ENCODE data around the gene DAPK1.
A peak's percentile ranks its signal among the peaks of the same experiment; 100 is the strongest.

Gene DAPK1

GRCh38 chr9:87646546-87646945 is 148.9 kb downstream of the DAPK1 start:
- DNase-seq (ENCODE audit: low spot score): no peak

DNA sequence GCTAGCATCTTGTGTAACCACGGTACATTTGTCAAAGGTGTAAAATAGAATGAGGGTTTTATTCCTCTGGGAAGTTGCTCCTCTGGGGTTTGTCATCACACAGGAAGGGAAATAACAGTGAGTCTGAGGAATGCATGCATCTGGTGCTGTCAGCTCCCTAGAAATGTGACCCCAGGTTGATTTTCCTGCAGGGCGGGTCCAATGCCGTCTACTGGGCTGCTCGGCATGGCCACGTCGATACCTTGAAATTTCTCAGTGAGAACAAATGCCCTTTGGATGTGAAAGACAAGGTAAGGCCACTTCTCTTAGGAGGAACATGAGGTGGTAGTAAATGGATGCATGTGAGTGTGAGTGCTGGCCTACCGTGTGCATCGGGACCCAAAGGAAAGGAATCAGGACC is 149.4 kb downstream of the DAPK1 start:
- DNase-seq (ENCODE audit: low spot score): no peak

GRCh38 chr9:87648606-87649005 is 150.9 kb downstream of the DAPK1 start:
- no peak for DNase-seq (ENCODE audit: low spot score)

DNA sequence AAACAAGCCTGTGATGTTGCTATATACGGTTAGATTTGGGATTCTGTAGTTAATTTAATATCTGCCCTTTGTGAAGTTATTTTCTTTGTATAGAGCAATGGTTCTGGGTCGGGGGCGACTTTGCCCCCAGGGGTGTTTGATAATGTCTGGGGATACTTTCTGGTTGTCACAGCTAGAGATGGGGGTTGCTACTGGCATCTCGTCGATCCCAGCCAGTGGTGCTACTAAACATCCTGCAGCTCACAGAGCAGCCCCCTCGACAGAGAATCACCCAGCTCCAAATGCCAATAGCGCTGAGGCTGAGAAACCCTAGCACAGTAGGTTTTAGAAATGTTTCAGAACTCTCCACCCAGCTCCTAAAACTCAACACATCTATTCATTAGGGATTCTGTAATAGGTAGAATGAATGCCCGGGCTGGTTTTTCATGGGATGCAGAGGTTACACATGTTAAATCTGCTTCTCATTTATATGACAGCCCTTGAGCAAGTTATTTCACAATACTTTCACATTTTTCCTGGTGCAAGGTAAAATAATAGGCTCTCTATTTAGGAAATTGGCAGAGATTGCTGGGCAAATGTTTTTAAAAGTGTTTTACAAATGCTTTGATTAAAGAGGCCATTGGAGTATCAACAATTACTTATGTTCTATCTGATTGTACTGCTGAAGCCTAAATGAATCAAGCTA is 153.1 kb downstream of the DAPK1 start:
- DNase-seq (ENCODE audit: low spot score): no peak

DNA sequence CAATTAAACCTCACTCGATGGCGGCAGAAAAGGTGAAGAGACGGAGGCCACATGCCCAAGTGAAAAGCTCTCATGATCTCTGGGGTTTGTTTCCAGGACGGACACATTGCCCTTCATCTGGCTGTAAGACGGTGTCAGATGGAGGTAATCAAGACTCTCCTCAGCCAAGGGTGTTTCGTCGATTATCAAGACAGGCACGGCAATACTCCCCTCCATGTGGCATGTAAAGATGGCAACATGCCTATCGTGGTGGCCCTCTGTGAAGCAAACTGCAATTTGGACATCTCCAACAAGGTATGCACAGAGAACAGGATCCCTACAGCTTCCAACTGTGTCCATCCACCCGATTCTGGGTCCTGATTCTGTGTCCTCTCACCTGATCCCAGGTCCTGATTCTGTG is 153.8 kb downstream of the DAPK1 start:
- no peak for DNase-seq (ENCODE audit: low spot score)

DNA sequence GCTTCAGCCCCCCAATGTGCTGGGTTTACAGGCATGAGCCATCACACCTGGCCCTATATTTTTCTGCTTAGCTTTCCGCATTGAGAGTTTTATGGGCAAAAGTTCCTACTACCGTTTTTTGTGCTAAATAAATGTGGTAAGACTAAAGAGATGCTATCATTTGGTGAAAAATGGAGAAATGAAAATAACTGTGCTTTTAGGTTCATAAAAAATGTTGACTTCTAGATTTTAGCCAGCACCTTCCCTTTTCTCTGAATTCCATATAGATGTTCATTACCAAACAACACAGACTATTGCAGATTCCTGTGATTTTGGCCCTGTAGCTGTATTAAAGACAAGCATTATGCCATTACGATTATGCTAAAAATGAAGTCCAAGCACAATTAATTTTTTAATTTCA is 156.3 kb downstream of the DAPK1 start:
- DNase-seq (ENCODE audit: low spot score): no peak

GRCh38 chr9:87655731-87656130 is 158.1 kb downstream of the DAPK1 start:
- DNase-seq (ENCODE audit: low spot score): no peak

- DNase-seq (ENCODE audit: low spot score): no peak
Observed at GRCh38 chr9:87656485-87656884, 158.8 kb downstream of the DAPK1 start.

DNA sequence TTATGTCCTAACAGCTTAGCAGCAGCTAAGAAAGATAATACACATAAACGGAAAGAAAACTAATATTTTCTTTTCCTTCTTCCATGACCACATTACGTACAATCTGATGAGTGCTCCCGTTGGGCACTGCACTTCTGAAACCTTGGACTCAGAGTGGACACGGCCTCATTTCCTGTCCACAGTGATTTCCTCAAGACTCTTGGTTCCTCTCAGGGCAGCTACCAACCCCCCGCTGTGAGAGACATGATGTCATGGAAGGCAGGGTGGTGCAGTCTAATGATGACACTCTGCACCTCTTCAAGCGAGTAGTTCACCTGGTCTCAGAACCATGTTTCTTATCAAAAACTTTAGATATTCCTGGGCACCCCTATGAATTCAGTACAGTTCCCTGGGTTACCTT is 159.5 kb downstream of the DAPK1 start:
- no peak for DNase-seq (ENCODE audit: low spot score)

- no peak for DNase-seq (ENCODE audit: low spot score)
Observed at GRCh38 chr9:87657893-87658292, 160.2 kb downstream of the DAPK1 start.

GRCh38 chr9:87658511-87658910 is 160.8 kb downstream of the DAPK1 start:
- DNase-seq (ENCODE audit: low spot score): no peak

GRCh38 chr9:87659534-87660419 is 162.1 kb downstream of the DAPK1 start:
- DNase-seq (ENCODE audit: low spot score): no peak

DNA sequence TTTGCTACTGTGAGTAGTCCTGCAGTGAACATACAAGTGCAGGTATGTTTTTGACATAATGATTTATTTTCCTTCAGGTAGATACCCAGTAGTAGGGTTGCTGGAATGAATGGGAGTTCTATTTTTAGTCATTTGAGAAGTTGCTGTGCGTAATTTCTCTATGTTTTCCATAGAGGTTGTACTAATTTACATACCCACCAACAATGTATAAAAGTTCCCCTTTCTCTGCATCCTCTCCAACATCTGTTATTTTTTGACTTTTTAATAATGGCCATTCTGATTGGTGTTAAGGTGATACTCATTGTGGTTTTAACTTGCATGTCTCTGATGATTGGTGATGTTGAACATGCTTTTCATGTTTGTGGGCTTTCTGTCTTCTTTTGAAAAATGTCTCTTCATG is 163.6 kb downstream of the DAPK1 start:
- no peak for DNase-seq (ENCODE audit: low spot score)

DNA sequence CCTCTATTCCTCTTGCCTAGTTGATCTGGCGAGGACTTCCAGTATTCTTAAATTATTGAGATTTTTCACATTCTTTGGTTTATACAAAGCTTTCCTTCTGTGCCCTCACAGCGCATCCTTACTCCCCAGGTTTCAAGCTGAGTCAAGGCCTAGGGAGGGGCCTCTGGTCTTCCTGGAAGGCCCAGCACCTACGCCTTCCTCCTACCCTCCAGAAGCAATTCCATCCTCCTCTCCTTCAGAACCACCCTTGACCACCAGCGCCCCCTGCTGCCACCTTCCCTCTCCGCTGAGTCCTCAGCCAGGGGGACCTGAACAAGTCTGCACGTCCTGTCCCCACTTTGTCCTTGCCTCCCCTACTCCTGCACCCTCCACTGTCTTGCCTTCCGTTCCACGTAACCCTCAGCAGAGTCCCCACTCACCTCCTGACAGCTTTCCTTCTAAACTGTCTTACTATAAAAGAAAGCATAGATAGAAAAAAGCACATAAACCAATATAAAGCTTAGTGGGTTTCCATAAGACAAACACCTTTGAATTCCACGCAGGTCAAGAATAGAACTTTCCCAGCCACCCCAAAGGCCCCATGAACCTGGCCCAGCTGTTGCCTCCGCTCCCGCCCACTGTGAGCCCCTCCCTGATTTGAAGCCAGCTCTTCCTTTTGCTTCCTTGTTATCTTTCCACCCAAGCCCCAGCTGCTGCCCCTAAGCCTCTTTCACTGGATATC is 165.3 kb downstream of the DAPK1 start:
- peak; percentile 70 for DNase-seq (ENCODE audit: low spot score)

DNA sequence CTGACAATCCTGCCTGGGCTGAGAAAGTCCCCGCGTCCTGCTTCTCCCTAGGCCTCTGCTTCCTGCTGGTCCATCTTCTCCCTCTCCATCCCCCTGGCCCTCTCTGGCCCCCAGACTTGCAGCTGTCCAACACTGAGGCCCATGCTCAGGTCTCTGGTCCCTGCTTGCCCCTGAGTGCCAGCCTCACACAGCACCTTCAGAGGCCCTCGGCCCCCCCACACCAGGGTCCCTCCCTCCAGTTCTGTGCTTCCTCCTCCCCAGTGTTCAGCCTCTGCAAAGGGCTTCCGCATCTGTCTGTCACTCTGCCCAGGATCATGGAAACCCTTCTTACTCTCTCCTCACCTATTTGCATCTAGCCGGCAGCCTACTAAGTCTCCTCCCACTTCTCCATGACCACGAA is 165.9 kb downstream of the DAPK1 start:
- DNase-seq (ENCODE audit: low spot score): no peak

- DNase-seq (ENCODE audit: low spot score): no peak
Observed at GRCh38 chr9:87664153-87665060, 166.7 kb downstream of the DAPK1 start.

- DNase-seq (ENCODE audit: low spot score): no peak
Observed at GRCh38 chr9:87665505-87665904, 167.8 kb downstream of the DAPK1 start.

GRCh38 chr9:87667164-87667738 is 169.6 kb downstream of the DAPK1 start:
- DNase-seq (ENCODE audit: low spot score): no peak

GRCh38 chr9:87668222-87668621 is 170.6 kb downstream of the DAPK1 start:
- DNase-seq (ENCODE audit: low spot score): no peak

GRCh38 chr9:87668722-87669121 is 171.1 kb downstream of the DAPK1 start:
- DNase-seq (ENCODE audit: low spot score): no peak

DNA sequence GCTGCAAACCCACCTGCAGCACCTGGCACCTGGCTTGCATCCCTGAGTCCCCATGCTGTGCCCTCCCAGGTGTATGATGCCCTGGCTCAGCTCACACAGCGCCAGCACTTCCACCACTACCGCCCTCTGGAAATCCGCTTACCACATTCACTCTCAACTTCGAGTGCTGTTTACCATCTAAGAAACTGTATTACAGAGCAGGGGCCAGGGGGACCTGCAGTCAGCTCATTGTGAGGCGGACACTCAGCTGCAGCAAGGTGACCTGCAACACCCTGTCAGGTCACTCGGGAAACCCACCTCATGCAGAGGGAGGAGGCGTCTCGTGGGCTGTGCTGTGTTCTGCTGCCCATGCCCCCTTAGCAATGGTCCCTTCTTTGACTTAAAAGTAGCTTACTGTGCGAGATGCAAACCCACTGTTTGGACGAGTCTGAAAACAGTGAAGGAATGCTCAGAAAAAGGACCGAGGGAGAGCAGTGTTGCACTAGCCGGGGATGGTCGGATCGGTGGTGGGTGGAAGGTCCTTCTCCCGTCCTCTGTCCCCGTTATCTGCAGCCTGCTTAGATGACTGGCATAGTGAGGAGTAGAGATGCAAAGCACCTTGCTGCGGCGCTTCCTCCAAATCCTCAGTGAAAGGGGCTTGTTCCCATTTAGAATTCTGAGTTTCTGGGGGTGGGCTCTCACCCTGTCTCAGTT is 173.1 kb downstream of the DAPK1 start:
- DNase-seq (ENCODE audit: low spot score): no peak

Measured in Ammon's horn (tissue), 1 donor.